Fibroblast of lung (primary cell): Measurements from ENCODE around the gene EFEMP1. TPM values are rescaled to one million over a fixed set of nuclear protein-coding genes. Genes with fewer than 3 reads are reported as not detected.

Experiments
- DNase-seq, 2 donors: peaks; one replicate each; pipeline versions ENCODE4 v3.0.0 to v3.0.0-alpha.2; 2010; ENCODE audit warnings: low read depth in 2 of 2
- H2AFZ ChIP-seq: 2 replicates; pipeline ENCODE4 v1.5.1; 2012; ENCODE audit warnings: low read length, control low read depth, inconsistent platforms
- H3K27ac ChIP-seq: 2 replicates; pipeline ENCODE4 v1.5.1; 2011; ENCODE audit warnings: low read length, control low read depth; ENCODE audit not compliant: insufficient read depth
- H3K27me3 ChIP-seq: 2 replicates; pipeline ENCODE4 v1.5.1; 2011; ENCODE audit warnings: mild to moderate bottlenecking, low read length; ENCODE audit not compliant: control insufficient read depth, insufficient read depth
- H3K36me3 ChIP-seq: 2 replicates; pipeline ENCODE4 v1.5.1; 2011; ENCODE audit warnings: low read length; ENCODE audit not compliant: control insufficient read depth, insufficient read depth
- H3K4me1 ChIP-seq: 2 replicates; pipeline ENCODE4 v1.5.1; 2011; ENCODE audit warnings: low read length; ENCODE audit not compliant: control insufficient read depth, insufficient read depth; ENCODE audit errors: extremely low read depth
- H3K4me2 ChIP-seq: 2 replicates; pipeline ENCODE4 v1.5.1; 2011; ENCODE audit warnings: low read length, control low read depth; ENCODE audit not compliant: insufficient read depth; ENCODE audit errors: extremely low read depth
- H3K4me3 ChIP-seq, 4 experiments: fragments of 200-600 bp in 1 of 4; sonication (generic) in 1 of 4; replicated peaks in 1 of 4; 2 replicates each; pipeline ENCODE4 v1.5.1; 2011 to 2016; ENCODE audit warnings: low read length in 4 of 4, low read depth in 3 of 4, mild to moderate bottlenecking in 3 of 4, control low read depth in 2 of 4, inconsistent platforms in 1 of 4, mixed read lengths in 1 of 4; ENCODE audit not compliant: insufficient read depth in 1 of 4; ENCODE audit errors: control extremely low read depth in 1 of 4
- H3K79me2 ChIP-seq: 2 replicates; pipeline ENCODE4 v1.5.1; 2012; ENCODE audit warnings: mild to moderate bottlenecking, low read length, inconsistent platforms; ENCODE audit not compliant: control insufficient read depth, insufficient read depth
- H3K9ac ChIP-seq: 2 replicates; pipeline ENCODE4 v1.5.1; 2011; ENCODE audit warnings: mild to moderate bottlenecking, low read length, control low read depth; ENCODE audit not compliant: insufficient read depth
- H3K9me3 ChIP-seq: 2 replicates; pipeline ENCODE4 v1.5.1; 2012; ENCODE audit warnings: low read depth, low read length; ENCODE audit not compliant: control insufficient read depth, insufficient read depth
- H4K20me1 ChIP-seq: 2 replicates; pipeline ENCODE4 v1.5.1; 2011; ENCODE audit warnings: low read length; ENCODE audit not compliant: control insufficient read depth, insufficient read depth; ENCODE audit errors: extremely low read depth
- EZH2 ChIP-seq: IDR thresholded peaks from 2 replicates; pipeline ENCODE4 v1.5.1; 2012; ENCODE audit warnings: low read length, control low read depth, mild to moderate bottlenecking; ENCODE audit errors: missing control alignments
- polyA plus RNA-seq, 2 donors: library from polyadenylated mRNA; depleted of rRNA in 1 of 2; stranded (reverse) in 1 of 2; unstranded in 1 of 2; fragments of >200 nt; gene quantifications; 2 replicates each; pipeline ENCODE4 v1.2.1, GENCODE V29; 2011 to 2012; ENCODE audit warnings: missing spikeins in 1 of 2
- total RNA-seq: library from RNA; depleted of rRNA; stranded (reverse); fragments of >200 nt; gene quantifications from 2 replicates; pipeline ENCODE4 v1.2.1, GENCODE V29; 2014
- TF ChIP-seq, protein P1 (sequence below), 2 donors: IDR thresholded peaks in 1 of 2; conservative IDR thresholded peaks in 1 of 2; 1 replicate in 1 of 2; 2 replicates in 1 of 2; pipeline ENCODE4 v1.5.1; 2011 to 2012; ENCODE audit warnings: low read length in 2 of 2, control low read depth in 1 of 2, inconsistent platforms in 1 of 2, low read depth in 1 of 2, mild to moderate bottlenecking in 1 of 2

EFEMP1 gene
- total and polyA plus RNA-seq, 2 donors (not counting 1 experiment from before 2014, with no cell fraction given): 467 to 724 TPM

DNA sequence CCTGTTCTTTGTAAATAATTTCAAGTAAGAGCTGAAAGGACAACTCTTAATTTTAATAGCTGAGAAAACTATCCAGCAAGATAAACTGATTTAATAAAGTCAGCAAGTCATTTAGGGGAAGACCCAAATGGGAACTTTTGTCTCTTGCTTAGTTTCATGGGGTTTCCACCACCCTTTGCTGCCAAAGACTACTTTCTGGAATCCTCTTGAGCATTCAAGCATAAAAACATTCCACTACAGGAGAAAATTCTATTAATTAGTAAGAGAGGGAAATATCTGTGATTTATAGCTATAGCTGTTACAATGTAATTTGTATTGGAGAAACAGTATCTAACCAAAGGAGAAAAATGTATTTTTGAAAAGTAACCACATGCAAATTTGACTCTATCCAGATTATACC lies 20.6 kb downstream of the EFEMP1 start:
- Histone ChIP-seq H3K36me3 (no peaks in the 10 kb centered on the region), H3K27ac (no peak overlapping the region), H3K4me1 (peaks cover 9% of the 10 kb centered on the region)

DNA sequence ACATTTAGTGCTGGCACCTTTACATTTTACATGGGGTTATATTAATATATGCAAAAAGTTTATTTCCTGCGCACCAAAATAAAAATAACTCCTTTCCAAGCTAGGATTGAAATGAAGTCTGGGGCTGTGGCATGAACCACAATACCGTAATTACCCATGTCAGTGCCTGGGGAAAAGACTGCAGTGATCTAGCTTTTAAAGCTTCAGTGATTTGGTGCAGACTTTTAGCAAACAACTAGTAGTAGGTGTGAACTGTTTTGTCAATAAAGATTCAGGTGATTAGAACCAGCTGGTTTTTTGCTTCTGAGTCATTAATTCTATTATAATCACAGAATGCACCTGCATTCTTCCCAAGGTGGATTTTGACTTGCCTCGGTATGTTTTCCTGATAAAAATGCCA lies 21.2 kb downstream of the EFEMP1 start:
- H3K4me1 ChIP-seq: peaks cover 9% of the 10 kb centered on the region

More for the DNA sequence above, 20.6 kb downstream of the EFEMP1 start:
- Histone ChIP-seq H3K79me2 (no peaks in the 10 kb centered on the region), H4K20me1 (no peaks in the 10 kb centered on the region), H2AFZ (no peak overlapping the region), H3K4me3 (no peak overlapping the region), H3K27me3 (no peaks in the 10 kb centered on the region), H3K9me3 (no peaks in the 10 kb centered on the region), H3K9ac (no peak overlapping the region), H3K4me2 (no peak overlapping the region)
- TF ChIP-seq EZH2: no peak
- TF ChIP-seq, protein P1, sequence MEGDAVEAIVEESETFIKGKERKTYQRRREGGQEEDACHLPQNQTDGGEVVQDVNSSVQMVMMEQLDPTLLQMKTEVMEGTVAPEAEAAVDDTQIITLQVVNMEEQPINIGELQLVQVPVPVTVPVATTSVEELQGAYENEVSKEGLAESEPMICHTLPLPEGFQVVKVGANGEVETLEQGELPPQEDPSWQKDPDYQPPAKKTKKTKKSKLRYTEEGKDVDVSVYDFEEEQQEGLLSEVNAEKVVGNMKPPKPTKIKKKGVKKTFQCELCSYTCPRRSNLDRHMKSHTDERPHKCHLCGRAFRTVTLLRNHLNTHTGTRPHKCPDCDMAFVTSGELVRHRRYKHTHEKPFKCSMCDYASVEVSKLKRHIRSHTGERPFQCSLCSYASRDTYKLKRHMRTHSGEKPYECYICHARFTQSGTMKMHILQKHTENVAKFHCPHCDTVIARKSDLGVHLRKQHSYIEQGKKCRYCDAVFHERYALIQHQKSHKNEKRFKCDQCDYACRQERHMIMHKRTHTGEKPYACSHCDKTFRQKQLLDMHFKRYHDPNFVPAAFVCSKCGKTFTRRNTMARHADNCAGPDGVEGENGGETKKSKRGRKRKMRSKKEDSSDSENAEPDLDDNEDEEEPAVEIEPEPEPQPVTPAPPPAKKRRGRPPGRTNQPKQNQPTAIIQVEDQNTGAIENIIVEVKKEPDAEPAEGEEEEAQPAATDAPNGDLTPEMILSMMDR (conservative IDR thresholded peaks at IDR 0.05 in 1 of 2, IDR thresholded peaks at IDR 0.05 in 1 of 2; ENCODE audit: low read depth in 1 of 2, low read length in 2 of 2): no peak
- peak in 1 of 2 donors; percentile 59 for DNase-seq

DNA sequence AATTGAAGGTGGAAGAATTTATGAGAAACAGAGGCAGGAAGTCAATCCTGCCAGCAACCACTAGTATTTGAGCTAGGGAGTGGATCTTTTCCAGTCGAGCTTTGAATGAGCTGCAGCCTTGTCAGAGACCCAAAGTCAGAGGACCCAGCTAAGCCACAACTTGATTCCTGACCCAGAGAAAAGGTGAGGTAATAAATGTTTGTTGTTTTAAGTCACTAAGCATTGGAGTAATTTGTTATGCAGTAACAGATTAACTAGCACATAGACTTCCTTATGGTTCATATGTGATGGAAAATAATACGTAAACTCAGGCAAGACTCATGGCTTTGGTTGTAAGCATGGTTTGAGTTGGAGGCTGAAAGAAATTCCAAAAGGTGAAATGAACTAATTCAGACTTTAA lies 21.6 kb downstream of the EFEMP1 start:
- no peak overlapping the region for H3K4me3 ChIP-seq
- peaks cover 9% of the 10 kb centered on the region for H3K4me1 ChIP-seq
- H3K79me2 ChIP-seq: no peaks in the 10 kb centered on the region
- no peaks in the 10 kb centered on the region for H4K20me1 ChIP-seq
- H3K27me3 ChIP-seq: no peaks in the 10 kb centered on the region
- H3K9me3 ChIP-seq: no peaks in the 10 kb centered on the region
- no peak overlapping the region for H3K4me2 ChIP-seq
- TF ChIP-seq EZH2: no peak
- TF ChIP-seq, protein P1 (conservative IDR thresholded peaks at IDR 0.05 in 1 of 2, IDR thresholded peaks at IDR 0.05 in 1 of 2; ENCODE audit: low read depth in 1 of 2, low read length in 2 of 2): no peak
- no peak overlapping the region for H3K27ac ChIP-seq
- peak in 1 of 2 donors; percentile 91 for DNase-seq
- no peaks in the 10 kb centered on the region for H3K36me3 ChIP-seq
- no peak overlapping the region for H3K9ac ChIP-seq
- H2AFZ ChIP-seq: no peak overlapping the region

More for the DNA sequence above, 21.2 kb downstream of the EFEMP1 start:
- Histone ChIP-seq H3K9ac (no peak overlapping the region), H2AFZ (no peak overlapping the region), H3K79me2 (no peaks in the 10 kb centered on the region), H3K4me2 (no peak overlapping the region), H3K4me3 (no peak overlapping the region), H3K9me3 (no peaks in the 10 kb centered on the region), H3K27ac (no peak overlapping the region), H3K27me3 (no peaks in the 10 kb centered on the region), H4K20me1 (no peaks in the 10 kb centered on the region), H3K36me3 (no peaks in the 10 kb centered on the region)
- DNase-seq: no peak
- no peak for TF ChIP-seq EZH2
- TF ChIP-seq, protein P1 (conservative IDR thresholded peaks at IDR 0.05 in 1 of 2, IDR thresholded peaks at IDR 0.05 in 1 of 2; ENCODE audit: low read depth in 1 of 2, low read length in 2 of 2): no peak
